Endodermal cell (in vitro differentiated cells): ENCODE data around the gene CPM. TPM values are rescaled to one million over a fixed set of nuclear protein-coding genes. Genes with fewer than 3 reads are reported as not detected.
A peak's percentile ranks its signal among the peaks of the same experiment; 100 is the strongest.
"Not testable (repeated sequence)": the region's sequence is repeated elsewhere in the genome, so short reads cannot be mapped to it uniquely, and the experiment has no call there.

Source experiments
- DNase-seq: peaks from one replicate; pipeline ENCODE4 v3.0.0-alpha.2; 2017
- H3K27ac ChIP-seq: 2 replicates; pipeline ENCODE4 v1.5.1; 2013; ENCODE audit warnings: mild to moderate bottlenecking, low read depth, low read length, moderate library complexity
- H3K27me3 ChIP-seq: 2 replicates; pipeline ENCODE4 v1.6.1; 2013; ENCODE audit warnings: mild to moderate bottlenecking, low read length, moderate library complexity; ENCODE audit not compliant: insufficient read depth, control insufficient read depth, poor library complexity, severe bottlenecking
- H3K36me3 ChIP-seq: 2 replicates; pipeline ENCODE4 v1.7.0; 2013; ENCODE audit warnings: mild to moderate bottlenecking, low read length, moderate library complexity; ENCODE audit not compliant: control insufficient read depth, insufficient read depth
- H3K4me1 ChIP-seq: one replicate; pipeline ENCODE4 v1.7.0; 2013; ENCODE audit warnings: low read length; ENCODE audit not compliant: control insufficient read depth, insufficient read depth
- H3K4me3 ChIP-seq: 2 replicates; pipeline ENCODE4 v1.5.1; 2013; ENCODE audit warnings: mild to moderate bottlenecking, low read length, moderate library complexity
- H3K9ac ChIP-seq: 2 replicates; pipeline ENCODE4 v1.6.1; 2013; ENCODE audit warnings: mild to moderate bottlenecking, low read length, moderate library complexity; ENCODE audit not compliant: poor library complexity, severe bottlenecking; ENCODE audit errors: extremely low read depth
- H3K9me3 ChIP-seq: 2 replicates; pipeline ENCODE4 v1.6.1; 2013; ENCODE audit warnings: mild to moderate bottlenecking, low read length, moderate library complexity; ENCODE audit not compliant: control insufficient read depth
- H3K27ac Mint-ChIP-seq: 2 replicates; pipeline ENCODE4 v1.8.0; 2020; ENCODE audit warnings: mixed read lengths
- H3K27me3 Mint-ChIP-seq: 2 replicates; pipeline ENCODE4 v1.8.0; 2021; ENCODE audit warnings: mild to moderate bottlenecking, mixed read lengths; ENCODE audit not compliant: insufficient read depth
- H3K36me3 Mint-ChIP-seq: 2 replicates; pipeline ENCODE4 v1.8.0; 2020; ENCODE audit warnings: low read depth, mixed read lengths
- H3K4me1 Mint-ChIP-seq: 2 replicates; pipeline ENCODE4 v1.8.0; 2020; ENCODE audit warnings: mixed read lengths
- H3K4me3 Mint-ChIP-seq: 2 replicates; pipeline ENCODE4 v1.8.0; 2020; ENCODE audit warnings: mild to moderate bottlenecking, moderate library complexity, mixed read lengths
- H3K9me3 Mint-ChIP-seq: 2 replicates; pipeline ENCODE4 v1.8.0; 2020; ENCODE audit warnings: mild to moderate bottlenecking, mixed read lengths
- CTCF ChIP-seq: fragments of 200-600 bp; sonication (generic); conservative IDR thresholded peaks from 2 replicates; pipeline ENCODE4 v1.5.0; 2021; ENCODE audit warnings: antibody characterized with exemption, mild to moderate bottlenecking
- WGBS, 2 experiments: methylation state at CpG; one replicate each; pipeline versions ENCODE4 v1.1.5 to v1.1.7; 2013; ENCODE audit warnings: missing lambda C conversion rate in 2 of 2, mixed read lengths in 1 of 2; ENCODE audit not compliant: insufficient coverage in 1 of 2, insufficient read length in 1 of 2; 5-methylcytosine and 5-hydroxymethylcytosine counted together
- total RNA-seq, 2 donors: library from RNA; stranded (reverse); fragmentation: NEBNext Ultra II Directional in 1 of 2; extraction: Animal tissue kit (Norgen Biotek cat#: 25700) in 1 of 2; gene quantifications; 2 replicates in 1 of 2; 3 replicates in 1 of 2; pipeline ENCODE4 v1.2.1, GENCODE V29; 2021

Gene CPM
- total RNA-seq, 2 donors from 2014 or later = 0.80 to 0.86 TPM

- Mint-ChIP-seq H3K36me3 (peaks cover 60% of the 10 kb centered on the region), H3K27me3 (no peaks in the 10 kb centered on the region), H3K4me1 (peaks cover 9% of the 10 kb centered on the region), H3K27ac (peak overlapping the region; percentile 59), H3K4me3 (no peak overlapping the region), H3K9me3 (no peaks in the 10 kb centered on the region)
- H3K4me3 ChIP-seq = peak overlapping the region; percentile 34
- 96 to 100% methylated on average over 2 of the region's 2 CpGs for WGBS, 2 experiments
- no peak for DNase-seq
- no peak for TF ChIP-seq CTCF
- H3K9ac ChIP-seq = no peak overlapping the region
- H3K27ac ChIP-seq = no peak overlapping the region
- no peaks in the 10 kb centered on the region for H3K9me3 ChIP-seq
- no peaks in the 10 kb centered on the region for H3K27me3 ChIP-seq
- peaks cover 77% of the 10 kb centered on the region for H3K36me3 ChIP-seq
- H3K4me1 ChIP-seq = no peaks in the 10 kb centered on the region
Observed at GRCh38 chr12:68813242-68813593, 119.8 kb downstream of the CPM start.

DNA sequence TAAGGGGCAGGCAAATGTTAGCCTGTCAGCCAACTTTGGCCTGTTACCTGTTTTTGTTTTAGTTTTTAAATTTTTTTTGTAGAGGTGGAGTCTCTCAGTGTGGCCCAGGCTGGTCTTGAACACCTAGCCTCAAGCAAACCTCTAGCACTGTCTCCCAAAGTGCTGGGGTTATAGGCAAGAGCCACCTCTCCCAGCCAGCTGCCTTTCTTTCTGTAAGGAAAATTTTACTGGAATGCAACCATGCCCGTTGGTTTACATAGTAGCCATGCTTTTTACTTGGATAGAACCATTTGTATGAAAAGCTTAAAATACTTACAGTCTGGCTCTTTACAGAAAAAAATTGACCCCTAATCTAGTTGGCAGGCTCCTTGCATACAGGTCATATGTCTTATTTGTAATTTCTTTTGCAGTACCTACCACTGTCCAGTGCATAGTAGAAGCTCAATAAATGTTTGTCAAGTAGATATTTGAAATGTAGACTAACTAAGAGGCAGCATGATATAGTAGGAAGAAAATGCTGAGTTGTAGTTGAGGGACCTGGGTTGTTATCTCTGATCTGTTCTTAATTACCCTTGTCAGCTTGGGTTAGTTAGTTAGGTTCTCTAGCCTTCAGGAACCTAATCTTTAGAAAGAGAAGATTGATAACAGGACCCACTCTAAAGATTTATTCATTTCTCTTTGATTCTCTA is 120.3 kb downstream of the CPM start:
- Mint-ChIP-seq H3K27ac (peak overlapping the region; percentile 59), H3K9me3 (no peaks in the 10 kb centered on the region), H3K27me3 (no peaks in the 10 kb centered on the region), H3K4me3 (no peak overlapping the region), H3K36me3 (peaks cover 60% of the 10 kb centered on the region), H3K4me1 (peaks cover 9% of the 10 kb centered on the region)
- DNase-seq = no peak
- Histone ChIP-seq H3K4me1 (no peaks in the 10 kb centered on the region), H3K36me3 (peaks cover 72% of the 10 kb centered on the region), H3K9ac (no peak overlapping the region), H3K9me3 (no peaks in the 10 kb centered on the region), H3K27me3 (no peaks in the 10 kb centered on the region), H3K4me3 (peak overlapping the region; percentile 34), H3K27ac (no peak overlapping the region)
- TF ChIP-seq CTCF = no peak
- WGBS, 2 experiments = 95 to 100% methylated on average over 1 of the region's 1 CpG

- Histone ChIP-seq H3K4me3 (peak overlapping the region; percentile 66), H3K36me3 (peaks cover 64% of the 10 kb centered on the region)
- H3K36me3 Mint-ChIP-seq = peaks cover 52% of the 10 kb centered on the region
- H3K9me3 ChIP-seq, H3K27me3 Mint-ChIP-seq, H3K9ac ChIP-seq, H3K9me3 Mint-ChIP-seq, H3K27ac ChIP-seq, H3K4me1 Mint-ChIP-seq, H3K4me3 Mint-ChIP-seq, H3K27ac Mint-ChIP-seq, H3K27me3 ChIP-seq, H3K4me1 ChIP-seq, DNase-seq: not testable (repeated sequence)
- WGBS, 2 experiments = 94 to 96% methylated on average over 5 to 6 of the region's 6 CpGs
Observed at GRCh38 chr12:68811573-68811972, 121.4 kb downstream of the CPM start.

DNA sequence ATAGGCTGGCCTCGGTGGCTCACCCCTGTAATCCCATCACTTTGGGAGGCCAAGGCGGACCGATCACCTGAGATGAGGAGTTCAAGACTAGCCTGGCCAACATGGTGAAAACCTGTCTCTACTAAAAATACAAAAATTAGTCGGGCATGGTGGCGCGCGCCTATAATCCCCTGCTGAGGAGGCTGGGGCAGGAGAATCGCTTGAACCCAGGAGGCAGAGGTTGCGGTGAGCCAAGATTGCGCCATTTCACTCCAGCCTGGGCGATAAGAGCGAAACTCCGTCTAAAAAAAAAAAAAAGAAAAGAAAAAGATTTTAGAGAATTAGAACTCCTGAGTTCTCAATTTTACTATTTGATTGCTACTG is 123.0 kb downstream of the CPM start:
- not testable (repeated sequence) for H3K27me3 Mint-ChIP-seq, H3K4me1 ChIP-seq, DNase-seq, H3K9me3 Mint-ChIP-seq, H3K27ac ChIP-seq, H3K27ac Mint-ChIP-seq, H3K27me3 ChIP-seq, H3K9me3 ChIP-seq
- 96 to 97% methylated on average over 9 to 13 of the region's 13 CpGs for WGBS, 2 experiments
- peak overlapping the region; percentile 95 for H3K4me3 Mint-ChIP-seq
- peaks cover 43% of the 10 kb centered on the region for H3K36me3 Mint-ChIP-seq
- H3K9ac ChIP-seq = peak overlapping the region; percentile 97
- H3K4me1 Mint-ChIP-seq = peaks cover 22% of the 10 kb centered on the region
- peak overlapping the region; percentile 97 for H3K4me3 ChIP-seq
- peaks cover 48% of the 10 kb centered on the region for H3K36me3 ChIP-seq
